ENCODE data around the gene SMKR1.
"Not testable (repeated sequence)": the region's sequence is repeated elsewhere in the genome, so short reads cannot be mapped to it uniquely, and the experiment has no call there.

GRCh38 chr7:129524405-129524804, 22.1 kb downstream of the SMKR1 start:
- TF ChIP-seq CTCF (IDR thresholded peaks at IDR 0.05); ZFX (IDR thresholded peaks at IDR 0.05; ENCODE audit: borderline replicate concordance): not testable (repeated sequence)
